ENCODE measurements around the gene SPATA2.
"Not testable (repeated sequence)": the region's sequence is repeated elsewhere in the genome, so short reads cannot be mapped to it uniquely, and the experiment has no call there.

Gene SPATA2

GRCh38 chr20:49906615-49907154 lies 8.6 kb downstream of the SPATA2 start:
- no peak overlapping the region for H3K27ac ChIP-seq
- no peak for DNase-seq (ENCODE audit: low read depth, low spot score)

GRCh38 chr20:49906101-49906604 lies 9.2 kb downstream of the SPATA2 start:
- no peak for DNase-seq (ENCODE audit: low read depth, low spot score)
- H3K27ac ChIP-seq = no peak overlapping the region

- DNase-seq (ENCODE audit: low read depth, low spot score) = no peak
- H3K27ac ChIP-seq = no peak overlapping the region
Measured at GRCh38 chr20:49905415-49906091, 9.8 kb downstream of the SPATA2 start.

- DNase-seq (ENCODE audit: low read depth, low spot score) = no peak
- H3K27ac ChIP-seq = no peak overlapping the region
Measured at GRCh38 chr20:49904440-49905214, 10.7 kb downstream of the SPATA2 start.

GRCh38 chr20:49901588-49901987 lies 13.7 kb downstream of the SPATA2 start:
- no peak for DNase-seq (ENCODE audit: low read depth, low spot score)

GRCh38 chr20:49899541-49900383 lies 15.6 kb downstream of the SPATA2 start:
- H3K27ac ChIP-seq = no peak overlapping the region
- no peak for DNase-seq (ENCODE audit: low read depth, low spot score)

More at GRCh38 chr20:49901588-49901987, 13.7 kb downstream of the SPATA2 start:
- no peak overlapping the region for H3K27ac ChIP-seq

GRCh38 chr20:49896204-49896603 lies 19.1 kb downstream of the SPATA2 start:
- DNase-seq (ENCODE audit: low read depth, low spot score) = no peak
- no peak overlapping the region for H3K27ac ChIP-seq

- not testable (repeated sequence) for DNase-seq (ENCODE audit: low read depth, low spot score); H3K27ac ChIP-seq
Measured at GRCh38 chr20:49895474-49896093, 19.7 kb downstream of the SPATA2 start.

- H3K27ac ChIP-seq = no peak overlapping the region
- DNase-seq (ENCODE audit: low read depth, low spot score) = no peak
Measured at GRCh38 chr20:49894073-49894470, 21.3 kb downstream of the SPATA2 start.

- no peak overlapping the region for H3K27ac ChIP-seq
- DNase-seq (ENCODE audit: low read depth, low spot score) = no peak
Measured at GRCh38 chr20:49893242-49894072, 21.9 kb downstream of the SPATA2 start.

GRCh38 chr20:49892817-49893216 lies 22.5 kb downstream of the SPATA2 start:
- no peak for DNase-seq (ENCODE audit: low read depth, low spot score)
- no peak overlapping the region for H3K27ac ChIP-seq

GRCh38 chr20:49892260-49892659 lies 23.1 kb downstream of the SPATA2 start:
- no peak overlapping the region for H3K27ac ChIP-seq

GRCh38 chr20:49891476-49892110 lies 23.7 kb downstream of the SPATA2 start:
- H3K27ac ChIP-seq = no peak overlapping the region
- no peak for DNase-seq (ENCODE audit: low read depth, low spot score)

More at GRCh38 chr20:49892260-49892659, 23.1 kb downstream of the SPATA2 start:
- no peak for DNase-seq (ENCODE audit: low read depth, low spot score)

GRCh38 chr20:49890471-49891361 lies 24.6 kb downstream of the SPATA2 start:
- H3K27ac ChIP-seq = no peak overlapping the region
- DNase-seq (ENCODE audit: low read depth, low spot score) = no peak

- no peak for DNase-seq (ENCODE audit: low read depth, low spot score)
- no peak overlapping the region for H3K27ac ChIP-seq
Measured at GRCh38 chr20:49889935-49890333, 25.4 kb downstream of the SPATA2 start.

- no peak for DNase-seq (ENCODE audit: low read depth, low spot score)
- no peak overlapping the region for H3K27ac ChIP-seq
Measured at GRCh38 chr20:49889001-49889934, 26.1 kb downstream of the SPATA2 start.
